Testis (tissue), 2 donors: ENCODE data around the gene MYOM3.

Source experiments
- POLR2A ChIP-seq: fragments of 450-650 bp; IDR thresholded peaks from one replicate; pipeline ENCODE4 v1.6.1; 2017; ENCODE audit warnings: antibody characterized with exemption, mild to moderate bottlenecking, moderate library complexity
- TF ChIP-seq, protein P1 (sequence below), 3 experiments: fragments of 450-650 bp in 2 of 3; fragments of 200-600 bp in 1 of 3; sonication (generic) in 1 of 3; IDR thresholded peaks; one replicate each; pipeline ENCODE4 v1.5.1; 2016 to 2019; ENCODE audit warnings: antibody characterized with exemption in 3 of 3, mild to moderate bottlenecking in 2 of 3, moderate library complexity in 1 of 3

DNA sequence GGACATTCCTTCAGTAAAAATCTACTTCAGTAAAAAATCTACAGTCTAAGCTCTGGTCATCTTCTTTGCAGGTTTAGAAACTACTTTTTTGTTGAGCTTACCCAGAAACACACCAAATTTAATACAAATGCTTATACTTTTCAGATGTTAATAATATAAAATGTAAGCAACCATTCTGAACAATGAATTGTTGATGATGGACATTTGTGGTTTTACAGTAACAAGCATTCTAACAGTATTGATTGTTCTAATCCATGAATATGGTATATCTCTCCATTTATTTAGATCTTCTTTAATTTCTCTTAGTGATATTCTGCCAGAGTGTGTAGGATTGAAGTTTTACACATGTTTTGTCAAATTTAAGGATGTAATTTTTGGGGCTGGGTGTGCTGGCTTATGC is 104.9 kb downstream of the MYOM3 start:
- TF ChIP-seq, protein P1, sequence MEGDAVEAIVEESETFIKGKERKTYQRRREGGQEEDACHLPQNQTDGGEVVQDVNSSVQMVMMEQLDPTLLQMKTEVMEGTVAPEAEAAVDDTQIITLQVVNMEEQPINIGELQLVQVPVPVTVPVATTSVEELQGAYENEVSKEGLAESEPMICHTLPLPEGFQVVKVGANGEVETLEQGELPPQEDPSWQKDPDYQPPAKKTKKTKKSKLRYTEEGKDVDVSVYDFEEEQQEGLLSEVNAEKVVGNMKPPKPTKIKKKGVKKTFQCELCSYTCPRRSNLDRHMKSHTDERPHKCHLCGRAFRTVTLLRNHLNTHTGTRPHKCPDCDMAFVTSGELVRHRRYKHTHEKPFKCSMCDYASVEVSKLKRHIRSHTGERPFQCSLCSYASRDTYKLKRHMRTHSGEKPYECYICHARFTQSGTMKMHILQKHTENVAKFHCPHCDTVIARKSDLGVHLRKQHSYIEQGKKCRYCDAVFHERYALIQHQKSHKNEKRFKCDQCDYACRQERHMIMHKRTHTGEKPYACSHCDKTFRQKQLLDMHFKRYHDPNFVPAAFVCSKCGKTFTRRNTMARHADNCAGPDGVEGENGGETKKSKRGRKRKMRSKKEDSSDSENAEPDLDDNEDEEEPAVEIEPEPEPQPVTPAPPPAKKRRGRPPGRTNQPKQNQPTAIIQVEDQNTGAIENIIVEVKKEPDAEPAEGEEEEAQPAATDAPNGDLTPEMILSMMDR (IDR thresholded peaks at IDR 0.05), result no peak
- no peak for TF ChIP-seq POLR2A
